Nephron progenitor cell (in vitro differentiated cells): ENCODE data around the gene GRB2.
"Not testable (repeated sequence)": the region's sequence is repeated elsewhere in the genome, so short reads cannot be mapped to it uniquely, and the experiment has no call there.

Source experiments
- DNase-seq: peaks from one replicate; pipeline ENCODE4 v3.0.0; 2021
- H3K27ac Mint-ChIP-seq: 2 replicates; pipeline ENCODE4 v1.8.0; 2021; ENCODE audit warnings: mild to moderate bottlenecking, moderate library complexity, mixed read lengths
- H3K27me3 Mint-ChIP-seq: 2 replicates; pipeline ENCODE4 v1.8.0; 2021; ENCODE audit warnings: mild to moderate bottlenecking, low read depth, mixed read lengths; ENCODE audit not compliant: poor library complexity
- H3K36me3 Mint-ChIP-seq: 2 replicates; pipeline ENCODE4 v1.8.0; 2021; ENCODE audit warnings: low read depth, mixed read lengths
- H3K4me1 Mint-ChIP-seq: 2 replicates; pipeline ENCODE4 v1.8.0; 2021; ENCODE audit warnings: mixed read lengths
- H3K4me3 Mint-ChIP-seq: 2 replicates; pipeline ENCODE4 v1.8.0; 2021; ENCODE audit warnings: mild to moderate bottlenecking, moderate library complexity, mixed read lengths
- H3K9me3 Mint-ChIP-seq: 2 replicates; pipeline ENCODE4 v1.8.0; 2021; ENCODE audit warnings: mild to moderate bottlenecking, moderate library complexity, mixed read lengths
- CTCF ChIP-seq: fragments of 200-600 bp; sonication (generic); IDR thresholded peaks from 2 replicates; pipeline ENCODE4 v1.5.0; 2021; ENCODE audit warnings: antibody characterized with exemption

The GRB2 gene

DNA sequence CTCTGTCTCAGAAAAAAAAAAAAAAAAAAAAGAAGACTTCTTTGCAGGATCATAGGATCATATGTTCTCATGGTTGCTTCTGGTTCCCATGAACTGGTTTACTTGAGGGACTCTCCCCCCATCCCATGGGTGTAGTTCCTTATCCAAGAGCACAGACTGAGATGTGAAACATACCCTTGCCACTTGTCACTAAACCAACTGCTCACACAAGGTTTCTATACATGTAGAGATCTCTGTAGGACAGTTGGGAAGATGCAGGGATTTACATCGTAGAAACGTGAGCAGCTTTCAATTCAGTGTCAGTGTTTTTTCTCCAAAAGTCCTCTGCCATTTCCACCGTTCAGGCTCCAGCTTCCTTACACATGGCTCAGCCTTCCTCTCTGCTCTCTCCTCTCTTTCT, 39.8 kb upstream of the GRB2 start:
- Mint-ChIP-seq H3K36me3 (no peaks in the 10 kb centered on the region), H3K27ac (no peak overlapping the region)

GRCh38 chr17:75442168-75443103, 37.0 kb upstream of the GRB2 start:
- H3K36me3 Mint-ChIP-seq: no peaks in the 10 kb centered on the region
- TF ChIP-seq CTCF: no peak
- no peak overlapping the region for H3K4me3 Mint-ChIP-seq
- no peaks in the 10 kb centered on the region for H3K9me3 Mint-ChIP-seq
- H3K4me1 Mint-ChIP-seq: peaks cover 10% of the 10 kb centered on the region
- DNase-seq: no peak
- H3K27me3 Mint-ChIP-seq: peaks cover 15% of the 10 kb centered on the region
- H3K27ac Mint-ChIP-seq: no peak overlapping the region

More for the DNA sequence above, 39.8 kb upstream of the GRB2 start:
- no peak for TF ChIP-seq CTCF
- H3K9me3 Mint-ChIP-seq: no peaks in the 10 kb centered on the region
- H3K4me1 Mint-ChIP-seq: peaks cover 18% of the 10 kb centered on the region
- H3K4me3 Mint-ChIP-seq: no peak overlapping the region
- H3K27me3 Mint-ChIP-seq: peaks cover 8% of the 10 kb centered on the region
- no peak for DNase-seq

GRCh38 chr17:75440738-75441448, 35.4 kb upstream of the GRB2 start:
- Mint-ChIP-seq H3K27ac (no peak overlapping the region), H3K36me3 (no peaks in the 10 kb centered on the region), H3K9me3 (no peaks in the 10 kb centered on the region), H3K4me1 (peaks cover 14% of the 10 kb centered on the region), H3K4me3 (no peak overlapping the region), H3K27me3 (peaks cover 23% of the 10 kb centered on the region)
- DNase-seq: no peak
- TF ChIP-seq CTCF: no peak

DNA sequence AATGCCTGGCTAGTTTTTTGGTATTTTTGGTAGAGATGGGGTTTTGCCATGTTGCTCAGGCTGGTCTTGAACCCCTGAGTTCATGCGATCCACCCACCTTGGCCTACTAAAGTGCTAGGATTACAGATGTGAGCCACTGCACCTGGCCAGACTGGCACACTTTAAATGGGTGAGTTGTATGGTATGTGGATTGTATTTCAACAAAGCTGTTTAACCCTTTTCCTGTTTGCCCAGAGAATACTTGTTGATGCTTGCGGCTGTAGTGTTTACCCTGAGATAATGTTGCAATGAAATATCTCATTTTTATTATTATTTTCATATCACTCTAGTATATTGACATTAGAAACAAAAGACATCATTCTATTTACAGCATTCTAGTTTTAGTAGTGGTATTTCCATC, 33.8 kb upstream of the GRB2 start:
- peaks cover 17% of the 10 kb centered on the region for H3K4me1 Mint-ChIP-seq
- H3K27ac Mint-ChIP-seq: no peak overlapping the region
- H3K9me3 Mint-ChIP-seq: no peaks in the 10 kb centered on the region

DNA sequence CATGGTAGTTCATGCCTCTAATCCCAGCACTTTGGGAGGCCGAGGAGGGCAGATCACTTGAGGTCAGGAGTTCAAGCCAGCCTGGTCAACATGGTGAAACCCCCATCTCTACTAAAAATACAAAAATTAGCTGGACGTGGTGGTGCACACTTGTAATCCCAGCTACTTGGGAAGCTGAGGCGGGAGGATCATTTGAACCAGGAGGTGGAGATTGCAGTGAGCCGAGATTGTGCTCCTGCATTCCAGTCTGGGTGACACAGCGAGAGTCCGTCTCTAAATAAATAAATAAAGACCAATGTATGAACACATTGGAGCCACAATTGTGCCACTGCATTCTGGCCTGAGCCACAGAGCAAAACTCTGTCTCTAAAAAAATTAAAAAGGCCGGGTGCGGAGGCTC, 31.9 kb upstream of the GRB2 start:
- H3K4me3 Mint-ChIP-seq, H3K9me3 Mint-ChIP-seq, H3K36me3 Mint-ChIP-seq, DNase-seq, H3K27ac Mint-ChIP-seq: not testable (repeated sequence)
- peaks cover 19% of the 10 kb centered on the region for H3K4me1 Mint-ChIP-seq
- H3K27me3 Mint-ChIP-seq: peaks cover 26% of the 10 kb centered on the region

More for the DNA sequence above, 33.8 kb upstream of the GRB2 start:
- Mint-ChIP-seq H3K36me3 (no peaks in the 10 kb centered on the region), H3K4me3 (no peak overlapping the region), H3K27me3 (peaks cover 30% of the 10 kb centered on the region)
- no peak for TF ChIP-seq CTCF
- DNase-seq: no peak

DNA sequence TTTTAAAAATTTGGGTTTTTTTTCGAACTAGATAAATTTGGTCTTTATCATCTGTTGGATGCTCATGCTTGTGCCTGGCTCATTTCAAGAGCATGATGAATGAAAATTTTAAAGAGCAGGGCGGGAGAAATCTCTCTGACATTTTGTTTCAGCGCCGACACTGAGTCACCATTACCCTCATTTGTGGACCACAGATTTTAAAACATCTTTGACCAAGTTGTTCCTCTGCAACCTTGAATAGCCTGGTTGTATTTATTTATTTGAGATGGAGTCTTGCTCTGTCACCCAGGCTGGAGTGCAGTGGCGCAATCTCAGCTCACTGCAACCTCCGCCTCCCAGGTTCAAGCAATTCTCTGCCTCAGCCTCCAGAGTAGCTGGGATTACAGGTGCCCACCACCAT, 29.0 kb upstream of the GRB2 start:
- not testable (repeated sequence) for H3K27ac Mint-ChIP-seq

More for the DNA sequence above, 29.0 kb upstream of the GRB2 start:
- not testable (repeated sequence) for H3K9me3 Mint-ChIP-seq, H3K36me3 Mint-ChIP-seq, H3K4me3 Mint-ChIP-seq, DNase-seq
- H3K27me3 Mint-ChIP-seq: peaks cover 26% of the 10 kb centered on the region
- H3K4me1 Mint-ChIP-seq: peaks cover 29% of the 10 kb centered on the region
